HUES64 (cell line): Measurements from ENCODE around the gene ATP9B.
A peak's percentile ranks its signal among the peaks of the same experiment; 100 is the strongest.

ENCODE experiments used
- H3K27ac ChIP-seq: 2 replicates; pipeline ENCODE4 v1.7.0; 2013; ENCODE audit warnings: low read depth, low read length, inconsistent platforms
- H3K27me3 ChIP-seq: 2 replicates; pipeline ENCODE4 v1.6.1; 2013; ENCODE audit warnings: mild to moderate bottlenecking, low read length; ENCODE audit not compliant: insufficient read depth
- H3K36me3 ChIP-seq: 2 replicates; pipeline ENCODE4 v1.6.1; 2013; ENCODE audit warnings: mild to moderate bottlenecking, low read length; ENCODE audit not compliant: insufficient read depth
- H3K4me1 ChIP-seq: 2 replicates; pipeline ENCODE4 v1.6.1; 2013; ENCODE audit warnings: mild to moderate bottlenecking, low read length, moderate library complexity; ENCODE audit not compliant: insufficient read depth
- H3K4me3 ChIP-seq: 2 replicates; pipeline ENCODE4 v1.5.1; 2013; ENCODE audit warnings: mild to moderate bottlenecking, low read length, moderate library complexity
- H3K9ac ChIP-seq: 2 replicates; pipeline ENCODE4 v1.6.1; 2013; ENCODE audit warnings: mild to moderate bottlenecking, low read depth, low read length
- H3K9me3 ChIP-seq: 2 replicates; pipeline ENCODE4 v1.6.1; 2013; ENCODE audit warnings: low read depth, low read length; ENCODE audit not compliant: insufficient read depth
- WGBS: fragments of 150-250, 120-280 bp; methylation state at CpG from one replicate; pipeline ENCODE4 v1.1.7; 2013; ENCODE audit warnings: missing lambda C conversion rate; 5-methylcytosine and 5-hydroxymethylcytosine counted together

Gene ATP9B

GRCh38 chr18:79393635-79394533 is 324.7 kb downstream of the ATP9B start:
- Histone ChIP-seq H3K4me1 (no peaks in the 10 kb centered on the region), H3K27me3 (peaks cover 91% of the 10 kb centered on the region), H3K9ac (peak overlapping the region; percentile 29), H3K4me3 (peak overlapping the region; percentile 54), H3K36me3 (no peaks in the 10 kb centered on the region), H3K9me3 (no peaks in the 10 kb centered on the region), H3K27ac (no peak overlapping the region)
- under 1% methylated on average over 75 of the region's 83 CpGs for WGBS

GRCh38 chr18:79394534-79395307 is 325.5 kb downstream of the ATP9B start:
- Histone ChIP-seq H3K27me3 (peaks cover 91% of the 10 kb centered on the region), H3K4me3 (peak overlapping the region; percentile 36), H3K9me3 (no peaks in the 10 kb centered on the region), H3K27ac (no peak overlapping the region), H3K36me3 (no peaks in the 10 kb centered on the region), H3K4me1 (no peaks in the 10 kb centered on the region), H3K9ac (no peak overlapping the region)
- WGBS: under 1% methylated on average over 67 of the region's 67 CpGs

- H3K27ac ChIP-seq: no peak overlapping the region
- peak overlapping the region; percentile 36; the same call in 1 of the 2 replicates for H3K4me3 ChIP-seq
- no peaks in the 10 kb centered on the region for H3K9me3 ChIP-seq
- H3K27me3 ChIP-seq: peaks cover 88% of the 10 kb centered on the region
- H3K9ac ChIP-seq: no peak overlapping the region
- no peaks in the 10 kb centered on the region for H3K36me3 ChIP-seq
- 2% methylated on average over 11 of the region's 34 CpGs for WGBS
- no peaks in the 10 kb centered on the region for H3K4me1 ChIP-seq
These were observed 326.1 kb downstream of the ATP9B start for GRCh38 chr18:79395308-79395640.

- H3K4me1 ChIP-seq: no peaks in the 10 kb centered on the region
- under 1% methylated on average over 91 of the region's 91 CpGs for WGBS
- H3K4me3 ChIP-seq: peak within 1 kb of the TSS; percentile 49
- H3K27me3 ChIP-seq: peaks cover 82% of the 10 kb centered on the region
- H3K27ac ChIP-seq: no peak within 1 kb of the TSS
- H3K9ac ChIP-seq: no peak within 1 kb of the TSS
- H3K9me3 ChIP-seq: no peaks in the 10 kb centered on the region
- no peaks in the 10 kb centered on the region for H3K36me3 ChIP-seq
These were observed 326.7 kb downstream of the ATP9B start, which contains the start of gene NFATC1 for GRCh38 chr18:79395761-79396404. Gene NFATC1 (plus strand): TSS chr18:79395930. CDS start chr18:79396225, 295 bp downstream.

- Histone ChIP-seq H3K36me3 (no peaks in the 10 kb centered on the region), H3K9ac (no peak overlapping the region), H3K9me3 (no peaks in the 10 kb centered on the region), H3K27ac (no peak overlapping the region), H3K4me3 (peak overlapping the region; percentile 41), H3K4me1 (no peaks in the 10 kb centered on the region), H3K27me3 (peaks cover 77% of the 10 kb centered on the region)
- 2% methylated on average over 67 of the region's 68 CpGs for WGBS
These were observed 327.4 kb downstream of the ATP9B start for GRCh38 chr18:79396431-79397246.

GRCh38 chr18:79397247-79397829 is 328.1 kb downstream of the ATP9B start:
- Histone ChIP-seq H3K27me3 (peaks cover 70% of the 10 kb centered on the region), H3K27ac (no peak overlapping the region), H3K36me3 (no peaks in the 10 kb centered on the region), H3K4me1 (no peaks in the 10 kb centered on the region), H3K9ac (no peak overlapping the region), H3K9me3 (no peaks in the 10 kb centered on the region), H3K4me3 (peak overlapping the region; percentile 41; the same call in 1 of the 2 replicates)
- 47% methylated on average over 26 of the region's 27 CpGs for WGBS

GRCh38 chr18:79397830-79398761 is 328.9 kb downstream of the ATP9B start:
- no peaks in the 10 kb centered on the region for H3K9me3 ChIP-seq
- H3K27ac ChIP-seq: no peak overlapping the region
- H3K4me3 ChIP-seq: no peak overlapping the region; the same call in 1 of the 2 replicates
- H3K27me3 ChIP-seq: peaks cover 62% of the 10 kb centered on the region
- 73% methylated on average over 38 of the region's 38 CpGs for WGBS
- no peaks in the 10 kb centered on the region for H3K4me1 ChIP-seq
- H3K9ac ChIP-seq: no peak overlapping the region
- H3K36me3 ChIP-seq: no peaks in the 10 kb centered on the region

GRCh38 chr18:79399275-79400081 is 330.3 kb downstream of the ATP9B start:
- 3% methylated on average over 79 of the region's 79 CpGs for WGBS
- H3K27ac ChIP-seq: no peak overlapping the region
- no peaks in the 10 kb centered on the region for H3K36me3 ChIP-seq
- peak overlapping the region; percentile 49 for H3K4me3 ChIP-seq
- peak overlapping the region; percentile 40; the same call in 1 of the 2 replicates for H3K9ac ChIP-seq
- peaks cover 50% of the 10 kb centered on the region for H3K27me3 ChIP-seq
- no peaks in the 10 kb centered on the region for H3K4me1 ChIP-seq
- H3K9me3 ChIP-seq: no peaks in the 10 kb centered on the region

GRCh38 chr18:79400091-79400590 is 330.9 kb downstream of the ATP9B start:
- no peaks in the 10 kb centered on the region for H3K4me1 ChIP-seq
- no peaks in the 10 kb centered on the region for H3K9me3 ChIP-seq
- under 1% methylated on average over 57 of the region's 71 CpGs for WGBS
- H3K36me3 ChIP-seq: no peaks in the 10 kb centered on the region
- no peak overlapping the region for H3K9ac ChIP-seq
- H3K27ac ChIP-seq: no peak overlapping the region
- peaks cover 43% of the 10 kb centered on the region for H3K27me3 ChIP-seq
- H3K4me3 ChIP-seq: peak overlapping the region; percentile 51
